Jurkat, Clone E6-1 (cell line): Measurements from ENCODE around the gene PSIP1.
"Not testable (repeated sequence)": the region's sequence is repeated elsewhere in the genome, so short reads cannot be mapped to it uniquely, and the experiment has no call there.

Source experiments
- DNase-seq: peaks from one replicate; pipeline ENCODE4 v3.0.0-alpha.2; 2011; ENCODE audit warnings: low read depth, low spot score
- H3K4me3 ChIP-seq: 2 replicates; pipeline ENCODE4 v1.5.1; 2011; ENCODE audit warnings: mild to moderate bottlenecking, low read length, control low read depth, moderate library complexity

Gene PSIP1

DNA sequence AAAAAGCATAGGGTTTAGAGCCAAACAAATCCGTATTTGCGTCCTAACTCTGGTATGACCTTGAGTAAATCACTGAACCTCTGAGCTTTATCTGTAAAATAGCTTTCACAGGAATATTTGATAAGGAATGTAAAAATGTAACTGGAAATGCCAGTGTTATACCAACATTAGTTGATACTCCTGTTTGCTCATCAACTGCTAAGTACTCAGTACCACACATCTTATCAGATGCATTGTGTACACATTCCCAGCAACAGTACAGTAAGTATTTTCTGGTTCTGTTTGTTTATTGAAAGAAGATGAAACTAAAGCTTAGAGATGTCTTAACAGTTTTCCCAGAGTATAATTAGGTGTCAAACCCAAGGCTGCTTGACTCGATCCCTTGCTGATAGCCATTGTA, 66.6 kb downstream of the PSIP1 start:
- no peak overlapping the region for H3K4me3 ChIP-seq
- no peak for DNase-seq

- DNase-seq, H3K4me3 ChIP-seq: not testable (repeated sequence)
Measured at GRCh38 chr9:15442264-15442663, 68.5 kb downstream of the PSIP1 start.

- not testable (repeated sequence) for DNase-seq, H3K4me3 ChIP-seq
Measured at GRCh38 chr9:15441841-15442240, 68.9 kb downstream of the PSIP1 start.

- H3K4me3 ChIP-seq = no peak overlapping the region
- DNase-seq = no peak
Measured at GRCh38 chr9:15438891-15439290, 71.9 kb downstream of the PSIP1 start.

GRCh38 chr9:15433661-15434060, 77.1 kb downstream of the PSIP1 start:
- H3K4me3 ChIP-seq = no peak overlapping the region
- DNase-seq = no peak

- H3K4me3 ChIP-seq = no peak overlapping the region
- no peak for DNase-seq
Measured at GRCh38 chr9:15433191-15433590, 77.6 kb downstream of the PSIP1 start.

DNA sequence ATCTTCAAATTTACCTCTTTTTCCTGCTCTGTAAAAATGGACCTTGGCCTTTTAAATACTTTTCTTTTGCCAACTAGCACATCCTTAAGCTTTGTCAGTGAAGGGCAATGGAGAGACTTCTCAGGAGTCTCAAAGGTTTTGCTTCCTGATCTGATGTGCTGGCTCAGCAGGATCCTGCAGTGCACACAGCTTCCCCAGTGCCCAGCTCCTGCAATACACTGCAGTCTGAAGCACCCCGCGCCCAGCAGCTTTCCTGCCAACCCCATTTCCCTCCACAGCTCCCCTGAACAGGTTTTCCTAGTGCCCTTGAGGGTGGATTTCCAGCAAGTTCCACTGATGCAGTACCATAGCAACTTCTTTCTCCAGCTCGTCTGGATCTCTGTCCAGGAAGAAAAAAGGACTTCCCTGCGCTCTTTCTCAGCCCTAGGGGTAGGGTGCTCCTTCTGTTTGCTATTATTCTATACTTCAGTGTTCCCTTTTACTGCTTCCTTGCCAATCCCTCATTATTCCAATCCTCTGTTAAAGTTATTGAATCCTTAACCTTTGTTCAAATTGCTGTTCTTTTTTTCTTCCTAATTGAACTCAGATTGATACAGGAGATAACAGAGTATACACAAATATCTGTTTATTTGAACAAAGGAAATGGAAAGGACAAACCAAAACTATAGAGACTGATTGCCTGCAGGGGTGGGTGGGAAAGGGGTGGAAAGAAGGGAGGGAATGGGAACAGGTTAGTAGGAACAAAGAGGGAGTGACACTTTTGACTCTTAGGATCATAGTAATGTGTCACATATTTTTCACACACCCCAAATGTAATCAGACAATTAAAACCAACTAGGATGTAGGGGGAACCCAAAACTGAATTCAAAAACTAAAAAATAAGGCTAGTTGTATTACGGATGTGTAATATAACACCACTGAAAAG, 79.6 kb downstream of the PSIP1 start:
- H3K4me3 ChIP-seq = no peak overlapping the region
- no peak for DNase-seq

DNA sequence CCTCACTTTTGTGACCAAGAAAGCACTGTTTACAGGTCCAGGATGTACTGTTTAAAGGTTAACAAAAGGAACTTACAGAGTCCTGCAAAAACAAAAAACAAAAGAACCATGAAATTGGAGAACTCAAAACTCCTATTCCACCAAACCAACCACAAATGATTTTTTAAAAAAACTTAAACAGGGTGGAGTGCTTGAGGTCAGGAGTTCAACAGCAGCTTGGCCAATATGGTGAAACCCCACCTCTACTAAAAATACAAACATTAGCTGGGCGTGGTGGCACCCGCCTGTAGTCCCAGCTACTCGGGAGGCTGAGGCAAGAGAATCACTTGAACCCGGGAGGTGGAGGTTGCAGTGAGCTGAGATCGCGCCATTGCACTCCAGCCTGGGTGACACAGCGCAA, 83.1 kb downstream of the PSIP1 start:
- not testable (repeated sequence) for DNase-seq, H3K4me3 ChIP-seq

GRCh38 chr9:15426019-15426418, 84.8 kb downstream of the PSIP1 start:
- no peak overlapping the region for H3K4me3 ChIP-seq
- no peak for DNase-seq

GRCh38 chr9:15423231-15423985, 87.4 kb downstream of the PSIP1 start:
- peak overlapping the region; percentile 95 for H3K4me3 ChIP-seq
- peak; percentile 30 for DNase-seq

- H3K4me3 ChIP-seq = peak within 1 kb of the TSS; percentile 95
- peak; percentile 92 for DNase-seq
Measured at GRCh38 chr9:15422372-15423230, 88.2 kb downstream of the PSIP1 start, which contains the start of gene SNAPC3. Gene SNAPC3 (plus strand): TSS chr9:15422876. CDS start chr9:15422880, 4 bp downstream.

GRCh38 chr9:15421990-15422371, 88.8 kb downstream of the PSIP1 start:
- H3K4me3 ChIP-seq = peak overlapping the region; percentile 95
- DNase-seq = no peak

- H3K4me3 ChIP-seq = no peak overlapping the region
- no peak for DNase-seq
Measured at GRCh38 chr9:15421532-15421931, 89.2 kb downstream of the PSIP1 start.

- no peak for DNase-seq
- no peak overlapping the region for H3K4me3 ChIP-seq
Measured at GRCh38 chr9:15420796-15421195, 90.0 kb downstream of the PSIP1 start.

- no peak for DNase-seq
- no peak overlapping the region for H3K4me3 ChIP-seq
Measured at GRCh38 chr9:15417626-15418025, 93.1 kb downstream of the PSIP1 start.

- peak; percentile 49 for DNase-seq
- no peak overlapping the region for H3K4me3 ChIP-seq
Measured at GRCh38 chr9:15416880-15417279, 93.9 kb downstream of the PSIP1 start.
